GM12878 (cell line): Measurements from ENCODE around the gene PDE10A. TPM values are rescaled to one million over a fixed set of nuclear protein-coding genes. Genes with fewer than 3 reads are reported as not detected.

Source experiments
- ATAC-seq: fragments of 200-7000 bp; cut with Tn5 transposase; 3 replicates; pipeline ENCODE4 v1.9.1; 2020; ENCODE audit warnings: mild to moderate bottlenecking, moderate library complexity
- BruUV-seq: library from RNA; stranded (reverse); fragments of 400-500 nt; replicated peaks from 2 replicates; lab custom pipeline; 2021; lab: Mats Ljungman, UMichigan
- CTCF ChIA-PET: fragments of 300-600 bp; sonication (Branson Sonifier 250); formaldehyde crosslinking; extraction: SDS; loops from one replicate; lab custom pipeline; 2021; ENCODE audit warnings: inconsistent platforms; lab: Yijun Ruan, JAX
- POLR2A ChIA-PET: fragments of 350-600 bp; formaldehyde crosslinking; extraction: SDS; loops from one replicate; lab custom pipeline; 2021; ENCODE audit warnings: inconsistent platforms; lab: Charles Lee
- RAD21 ChIA-PET: fragments of 300-600 bp; sonication (Branson Sonifier 250); formaldehyde crosslinking; loops from one replicate; lab custom pipeline; 2023; ENCODE audit warnings: antibody characterized with exemption; ENCODE audit not compliant: unreplicated experiment; lab: Charles Lee
- SMC1A ChIA-PET: fragments of 300-600 bp; sonication (Branson Sonifier 250); formaldehyde crosslinking; loops from one replicate; lab custom pipeline; 2023; ENCODE audit not compliant: unreplicated experiment, uncharacterized antibody; lab: Charles Lee
- DNase-seq: peaks from one replicate; pipeline ENCODE4 v3.0.0-alpha.2; 2011; ENCODE audit warnings: low read depth, low spot score
- FAIRE-seq: peaks from 3 replicates; lab custom pipeline; 2011; peaks lifted over from hg19 to GRCh38; lab: Jason Lieb, UNC
- H2AFZ ChIP-seq: 2 replicates; pipeline ENCODE4 v1.6.0; 2011; ENCODE audit warnings: low read depth, low read length, control low read depth; ENCODE audit not compliant: control insufficient read depth
- H3K27ac ChIP-seq: 2 replicates; pipeline ENCODE4 v1.5.1; 2011; ENCODE audit warnings: control low read depth; ENCODE audit not compliant: control insufficient read depth, insufficient read depth
- H3K27me3 ChIP-seq, 2 experiments: replicated peaks in 1 of 2; 2 replicates each; pipeline versions ENCODE4 v1.6.0 to v1.6.1; 2011; ENCODE audit warnings: low read length in 1 of 2; ENCODE audit not compliant: control insufficient read depth in 2 of 2, insufficient read depth in 2 of 2
- H3K36me3 ChIP-seq, 2 experiments: 2 replicates each; pipeline ENCODE4 v1.5.1; 2011; ENCODE audit warnings: low read length in 1 of 2; ENCODE audit not compliant: control insufficient read depth in 2 of 2, insufficient read depth in 2 of 2
- H3K4me1 ChIP-seq: 2 replicates; pipeline ENCODE4 v1.6.1; 2011; ENCODE audit warnings: mild to moderate bottlenecking, low read length, moderate library complexity, mixed read lengths; ENCODE audit not compliant: control insufficient read depth, insufficient read depth
- H3K4me2 ChIP-seq: 2 replicates; pipeline ENCODE4 v1.6.0; 2011; ENCODE audit warnings: control low read depth; ENCODE audit not compliant: control insufficient read depth, insufficient read depth
- H3K4me3 ChIP-seq: fragments of 200-600 bp; sonication (generic); 2 replicates; pipeline ENCODE4 v1.5.1; 2016
- H3K79me2 ChIP-seq: 2 replicates; pipeline ENCODE4 v1.6.0; 2011; ENCODE audit warnings: low read length; ENCODE audit not compliant: control insufficient read depth, insufficient read depth
- H3K9ac ChIP-seq: 2 replicates; pipeline ENCODE4 v1.8.0; 2011; ENCODE audit warnings: low read length, control low read depth, mixed read lengths; ENCODE audit not compliant: control insufficient read depth, insufficient read depth
- H3K9me3 ChIP-seq: replicated peaks from 3 replicates; pipeline ENCODE4 v1.5.1; 2011; ENCODE audit warnings: mild to moderate bottlenecking, low read length; ENCODE audit not compliant: control insufficient read depth, insufficient read depth
- H4K20me1 ChIP-seq: 2 replicates; pipeline ENCODE4 v1.6.0; 2011; ENCODE audit not compliant: control insufficient read depth, insufficient read depth
- BHLHE40 ChIP-seq, 2 experiments: fragments of 450-650 bp in 1 of 2; IDR thresholded peaks; 2 replicates each; pipeline ENCODE4 v1.6.1; 2011 to 2017; ENCODE audit warnings: low read depth in 2 of 2, borderline replicate concordance in 1 of 2, improper control_type of control experiment in 1 of 2, low read length in 1 of 2, mild to moderate bottlenecking in 1 of 2
- CEBPB ChIP-seq, 2 experiments: fragments of 150-350 bp in 1 of 2; IDR thresholded peaks; 2 replicates each; pipeline ENCODE4 v1.6.1; 2012 to 2014; ENCODE audit warnings: low read depth in 2 of 2, low read length in 2 of 2, borderline replicate concordance in 1 of 2, inconsistent platforms in 1 of 2
- EGR1 ChIP-seq, 2 experiments: IDR thresholded peaks; 1 replicate in 1 of 2; 2 replicates in 1 of 2; pipeline ENCODE4 v1.6.1; 2011 to 2012; ENCODE audit warnings: low read depth in 2 of 2, low read length in 2 of 2, borderline replicate concordance in 1 of 2, mild to moderate bottlenecking in 1 of 2, moderate library complexity in 1 of 2
- ESRRA ChIP-seq: IDR thresholded peaks from 2 replicates; pipeline ENCODE4 v1.6.1; 2012; ENCODE audit warnings: mild to moderate bottlenecking, low read length, improper control_type of control experiment
- HCFC1 ChIP-seq: fragments of 150-350 bp; IDR thresholded peaks from 2 replicates; pipeline ENCODE4 v1.6.1; 2014; ENCODE audit warnings: low read length
- KLF5 ChIP-seq: fragments of 450-650 bp; IDR thresholded peaks from 2 replicates; pipeline ENCODE4 v1.6.1; 2014; ENCODE audit warnings: mild to moderate bottlenecking; ENCODE audit not compliant: partially characterized antibody
- MXI1 ChIP-seq: fragments of 150-350 bp; IDR thresholded peaks from 2 replicates; pipeline ENCODE4 v1.6.1; 2011; ENCODE audit warnings: low read depth, mild to moderate bottlenecking, inconsistent platforms, low read length, improper control_type of control experiment
- MYB ChIP-seq: fragments of 150-350 bp; IDR thresholded peaks from 2 replicates; pipeline ENCODE4 v1.6.1; 2014; ENCODE audit warnings: mild to moderate bottlenecking, low read depth, low read length, borderline replicate concordance
- PBX3 ChIP-seq: IDR thresholded peaks from 2 replicates; pipeline ENCODE4 v1.6.1; 2011; ENCODE audit warnings: mild to moderate bottlenecking, low read depth, low read length, moderate library complexity; ENCODE audit not compliant: insufficient replicate concordance
- PRDM15 ChIP-seq: fragments of 450-650 bp; formaldehyde crosslinking; IDR thresholded peaks from 2 replicates; pipeline ENCODE4 v1.4.0; 2020; ENCODE audit warnings: mild to moderate bottlenecking, moderate library complexity
- SIN3A ChIP-seq: IDR thresholded peaks from 2 replicates; pipeline ENCODE4 v1.6.1; 2012; ENCODE audit warnings: low read depth, low read length, improper control_type of control experiment
- SUPT20H ChIP-seq: IDR thresholded peaks from 2 replicates; pipeline ENCODE4 v1.6.1; 2011; ENCODE audit warnings: low read depth, mild to moderate bottlenecking, low read length, moderate library complexity, borderline replicate concordance; ENCODE audit not compliant: control insufficient read depth
- TCF12 ChIP-seq: IDR thresholded peaks from 2 replicates; pipeline ENCODE4 v1.6.1; 2011; ENCODE audit warnings: low read depth, mild to moderate bottlenecking, low read length
- ZBTB11 ChIP-seq: fragments of 450-650 bp; formaldehyde crosslinking; IDR thresholded peaks from 2 replicates; pipeline ENCODE4 v1.5.0; 2022; ENCODE audit warnings: mild to moderate bottlenecking, missing genetic modification characterization
- ZNF274 ChIP-seq: IDR thresholded peaks from one replicate; pipeline ENCODE4 v1.8.0; 2011; ENCODE audit not compliant: insufficient read length, insufficient read depth
- ZNF384 ChIP-seq: IDR thresholded peaks from 2 replicates; pipeline ENCODE4 v1.6.1; 2012; ENCODE audit warnings: low read depth, mild to moderate bottlenecking, low read length, improper control_type of control experiment, borderline replicate concordance
- in situ Hi-C: fragments of 300-500 bp; cut with MboI; formaldehyde crosslinking; loops from 9 replicates; pipeline ENCODE4 v1.14.3; 2018; ENCODE audit warnings: mixed read lengths
- intact Hi-C: fragments of 100-400 bp; cut with micrococcal nuclease; formaldehyde crosslinking; loops from one replicate; pipeline ENCODE4 v1.14.2; 2022; ENCODE audit not compliant: unreplicated experiment
- polyA plus RNA-seq, 11 experiments: library from polyadenylated mRNA; depleted of rRNA in 4 of 11; unstranded in 6 of 11; stranded (reverse) in 5 of 11; fragments of >200 nt; fragmentation: Nextera tagmentation in 4 of 11; fragmentation: Illumina TruSeq in 1 of 11; extraction: Ambion mirVana in 4 of 11; extraction: Trizol in 1 of 11; gene quantifications; 1 replicate in 1 of 11; 2 replicates in 10 of 11; pipeline versions ENCODE4 v1.2.1 to v1.2.3, GENCODE V29; 2011 to 2016; ENCODE audit warnings: inconsistent platforms in 2 of 11, missing spikeins in 2 of 11, low read depth in 1 of 11
- total RNA-seq, 4 experiments: library from RNA; depleted of rRNA in 3 of 4; stranded (reverse); fragments of >200 nt in 3 of 4; fragmentation: Illumina TruSeq in 1 of 4; extraction: Trizol in 1 of 4; gene quantifications; 2 replicates each; pipeline versions ENCODE4 v1.2.1 to v1.2.3, GENCODE V29; 2013 to 2021

PDE10A gene
- total and polyA plus RNA-seq, 10 of the 15 experiments (the other 5 are each of a cell fraction or from before 2014, with no cell fraction given): under 0.01 to 1.3 (median 0.03) TPM; not detected in 2

GRCh38 chr6:165579151-165579550, 83.9 kb downstream of the PDE10A start:
- ChIA-PET CTCF (no interaction called here), RAD21 (no interaction called here), POLR2A (no interaction called here), SMC1A (interaction anchor here (0.7 to 1.3 kb wide), 2 partner anchors 15 to 34 kb away, joined by 3 to 4 read pairs; no protein-coding TSS in a partner anchor)
- Histone ChIP-seq H3K36me3 (no peaks in the 10 kb centered on the region), H3K9me3 (no peaks in the 10 kb centered on the region), H4K20me1 (no peaks in the 10 kb centered on the region), H3K79me2 (no peaks in the 10 kb centered on the region), H3K9ac (no peak overlapping the region), H3K4me1 (no peaks in the 10 kb centered on the region), H3K4me3 (no peak overlapping the region), H3K27ac (no peak overlapping the region), H3K4me2 (no peak overlapping the region), H3K27me3 (no peaks in the 10 kb centered on the region), H2AFZ (no peak overlapping the region)
- intact Hi-C loops (no loop called here), in situ Hi-C loops (no loop called here)
- no peak for FAIRE-seq
- no peak for DNase-seq
- TF ChIP-seq HCFC1 (no peak), SIN3A (no peak), BHLHE40 (IDR thresholded peaks at IDR 0.05; ENCODE audit: borderline replicate concordance in 1 of 2, low read depth in 2 of 2, low read length in 1 of 2) (no peak), PRDM15 (CRISPR knock-in tag) (no peak), PBX3 (no peak), EGR1 (IDR thresholded peaks at IDR 0.05; ENCODE audit: borderline replicate concordance in 1 of 2, low read depth in 2 of 2, low read length in 2 of 2) (no peak), ESRRA (no peak), ZBTB11 (CRISPR knock-in tag) (no peak), MYB (no peak), TCF12 (no peak), SUPT20H (no peak), MXI1 (no peak), ZNF274 (no peak), CEBPB (IDR thresholded peaks at IDR 0.05; ENCODE audit: borderline replicate concordance in 1 of 2, low read depth in 2 of 2, low read length in 2 of 2) (no peak), ZNF384 (no peak), KLF5 (no peak)
- ATAC-seq: no peak
- no TSS peak for BruUV-seq
